Omental fat pad (tissue), 4 donors: ENCODE results near the gene DNAH7. TPM values are rescaled to one million over a fixed set of nuclear protein-coding genes. Genes with fewer than 3 reads are reported as not detected.

ENCODE experiments used
- ATAC-seq: fragments of 150-250 bp; one replicate; pipeline ENCODE4 v1.9.1; 2016; ENCODE audit warnings: mild to moderate bottlenecking, moderate library complexity; ENCODE audit not compliant: low FRiP score
- DNase-seq: peaks from one replicate; pipeline ENCODE4 v3.0.0-alpha.2; 2019; ENCODE audit warnings: low spot score
- total RNA-seq, 4 donors: library from RNA; depleted of rRNA; stranded (reverse); fragments of >200 nt; gene quantifications; one replicate each; pipeline ENCODE4 v1.1.0, GENCODE V29; 2016
- TF ChIP-seq, protein P1 (sequence below), 3 donors: fragments of 450-650 bp; IDR thresholded peaks; one replicate each; pipeline ENCODE4 v1.5.1; 2016 to 2017; ENCODE audit warnings: antibody characterized with exemption in 3 of 3, mild to moderate bottlenecking in 3 of 3, moderate library complexity in 2 of 3

The DNAH7 gene
- total RNA-seq, 4 donors from 2014 or later, result 0.16 to 3.6 (median 1.4) TPM

DNA sequence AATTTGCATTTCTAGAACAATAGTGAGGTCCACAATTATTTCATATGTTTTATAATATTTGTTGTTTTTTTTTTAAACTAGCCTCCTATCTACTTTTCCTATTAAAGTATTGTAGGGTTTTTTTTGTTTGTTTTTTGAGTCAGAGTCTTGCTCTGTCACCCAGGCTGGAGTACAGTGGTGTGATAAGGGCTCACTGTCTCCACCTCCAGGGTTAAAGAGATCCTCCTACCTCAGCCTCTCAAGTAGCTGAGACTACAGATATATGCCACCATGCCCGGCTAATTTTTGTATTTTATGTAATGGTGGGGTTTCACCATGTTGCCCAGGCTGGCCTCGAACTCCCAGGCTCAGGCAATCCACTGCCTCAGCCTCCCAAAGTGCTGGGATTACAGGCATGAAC, 289.1 kb downstream of the DNAH7 start:
- ATAC-seq (no peak), DNase-seq (no peak)
- TF ChIP-seq, protein P1, sequence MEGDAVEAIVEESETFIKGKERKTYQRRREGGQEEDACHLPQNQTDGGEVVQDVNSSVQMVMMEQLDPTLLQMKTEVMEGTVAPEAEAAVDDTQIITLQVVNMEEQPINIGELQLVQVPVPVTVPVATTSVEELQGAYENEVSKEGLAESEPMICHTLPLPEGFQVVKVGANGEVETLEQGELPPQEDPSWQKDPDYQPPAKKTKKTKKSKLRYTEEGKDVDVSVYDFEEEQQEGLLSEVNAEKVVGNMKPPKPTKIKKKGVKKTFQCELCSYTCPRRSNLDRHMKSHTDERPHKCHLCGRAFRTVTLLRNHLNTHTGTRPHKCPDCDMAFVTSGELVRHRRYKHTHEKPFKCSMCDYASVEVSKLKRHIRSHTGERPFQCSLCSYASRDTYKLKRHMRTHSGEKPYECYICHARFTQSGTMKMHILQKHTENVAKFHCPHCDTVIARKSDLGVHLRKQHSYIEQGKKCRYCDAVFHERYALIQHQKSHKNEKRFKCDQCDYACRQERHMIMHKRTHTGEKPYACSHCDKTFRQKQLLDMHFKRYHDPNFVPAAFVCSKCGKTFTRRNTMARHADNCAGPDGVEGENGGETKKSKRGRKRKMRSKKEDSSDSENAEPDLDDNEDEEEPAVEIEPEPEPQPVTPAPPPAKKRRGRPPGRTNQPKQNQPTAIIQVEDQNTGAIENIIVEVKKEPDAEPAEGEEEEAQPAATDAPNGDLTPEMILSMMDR (IDR thresholded peaks at IDR 0.05), result no peak

DNA sequence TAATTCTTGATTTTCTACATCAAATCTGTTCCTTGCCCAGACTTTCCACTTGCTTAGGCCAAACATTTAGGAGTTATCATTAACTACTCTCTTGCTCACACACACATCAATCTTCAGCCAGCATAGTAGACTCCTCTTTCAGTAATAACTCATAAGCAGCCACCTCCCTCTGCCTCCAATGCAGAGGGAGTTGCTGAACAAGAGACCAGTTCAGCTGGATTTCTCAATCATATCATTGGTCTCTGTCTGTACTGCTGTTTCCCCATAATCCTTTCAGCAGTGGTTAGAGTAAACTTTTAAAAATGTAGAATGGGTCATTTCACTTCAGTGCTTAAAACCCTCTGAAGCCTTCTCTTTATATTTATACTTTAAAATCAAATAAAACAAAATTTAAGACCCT, 298.7 kb downstream of the DNAH7 start:
- TF ChIP-seq, protein P1 (IDR thresholded peaks at IDR 0.05), result no peak
- ATAC-seq, result no peak
- no peak for DNase-seq

DNA sequence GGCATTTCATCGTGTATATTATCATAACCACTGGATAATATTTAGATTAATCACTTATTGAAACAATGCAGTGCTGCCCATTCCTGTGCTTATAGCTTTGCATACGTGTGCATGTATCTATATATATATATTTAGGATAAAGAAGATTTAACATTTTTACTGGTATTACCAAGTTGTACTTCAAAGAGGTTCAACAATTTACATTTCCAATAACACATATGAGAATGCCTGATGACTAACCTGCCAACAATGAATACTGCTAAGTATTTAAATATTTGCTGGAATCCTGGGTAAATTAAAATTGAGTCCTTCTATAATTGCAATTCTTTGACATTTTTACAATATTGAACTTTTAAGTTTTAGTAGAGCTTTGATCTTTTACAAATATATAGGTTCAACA, 300.2 kb downstream of the DNAH7 start:
- TF ChIP-seq, protein P1 (IDR thresholded peaks at IDR 0.05), result no peak
- ATAC-seq (no peak), DNase-seq (no peak)

DNA sequence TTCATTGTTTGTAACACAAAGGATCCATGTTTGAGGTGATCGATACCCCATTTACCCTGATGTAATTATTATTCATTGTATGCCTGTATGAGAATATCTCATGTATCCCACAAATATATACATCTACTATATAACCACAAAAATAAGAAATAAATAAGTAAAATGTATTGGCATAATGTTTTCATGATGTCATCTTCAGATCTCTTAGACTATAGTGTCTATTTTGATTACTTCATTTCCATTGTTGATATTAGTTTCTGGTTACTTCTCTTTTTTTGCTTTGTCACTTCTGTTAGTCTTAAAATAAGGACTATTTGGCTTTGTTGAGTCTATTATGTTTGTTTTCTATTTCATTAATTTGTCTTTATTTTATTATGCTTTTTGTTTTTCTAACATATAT, 301.9 kb downstream of the DNAH7 start:
- TF ChIP-seq, protein P1 (IDR thresholded peaks at IDR 0.05), result no peak
- no peak for ATAC-seq
- no peak for DNase-seq

DNA sequence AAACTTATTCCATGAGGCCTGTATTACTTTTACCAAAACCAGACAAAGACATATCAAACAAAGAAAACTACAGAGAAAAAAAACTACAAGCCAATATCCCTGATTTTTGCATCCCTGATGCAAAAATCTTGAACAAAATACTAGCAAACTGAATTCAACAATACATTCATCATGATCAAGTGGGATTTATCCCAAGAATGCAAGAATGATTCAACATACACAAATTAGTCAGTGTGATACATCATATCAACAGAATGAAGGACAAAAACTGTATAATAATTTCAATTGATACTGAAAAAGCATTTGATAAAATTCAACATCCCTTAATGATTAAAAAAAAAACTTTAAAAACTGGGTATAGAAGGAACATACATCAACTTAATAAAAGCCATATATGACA, 304.8 kb downstream of the DNAH7 start:
- ATAC-seq, result no peak
- TF ChIP-seq, protein P1 (IDR thresholded peaks at IDR 0.05), result no peak
- DNase-seq, result no peak

DNA sequence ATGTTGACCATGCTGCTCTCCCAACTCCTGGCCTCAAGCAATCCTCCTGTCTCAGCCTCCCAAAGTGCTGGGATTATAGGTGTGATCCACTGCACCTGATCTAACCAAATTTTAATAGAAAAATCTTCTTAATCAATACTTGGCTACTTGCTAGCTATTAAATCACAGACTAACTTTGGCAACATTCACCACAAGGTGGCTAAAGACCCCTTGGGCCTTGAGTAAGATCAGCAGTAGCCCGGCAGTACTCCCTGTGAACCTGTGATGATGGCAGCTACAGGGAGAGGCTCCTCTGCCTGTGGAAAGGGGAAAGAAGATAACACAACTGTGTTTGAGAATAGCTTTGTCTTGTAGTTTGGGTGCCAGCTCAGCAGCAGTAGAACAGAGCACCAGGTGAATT, 308.8 kb downstream of the DNAH7 start:
- ATAC-seq (no peak), DNase-seq (no peak)
- TF ChIP-seq, protein P1 (IDR thresholded peaks at IDR 0.05), result no peak

DNA sequence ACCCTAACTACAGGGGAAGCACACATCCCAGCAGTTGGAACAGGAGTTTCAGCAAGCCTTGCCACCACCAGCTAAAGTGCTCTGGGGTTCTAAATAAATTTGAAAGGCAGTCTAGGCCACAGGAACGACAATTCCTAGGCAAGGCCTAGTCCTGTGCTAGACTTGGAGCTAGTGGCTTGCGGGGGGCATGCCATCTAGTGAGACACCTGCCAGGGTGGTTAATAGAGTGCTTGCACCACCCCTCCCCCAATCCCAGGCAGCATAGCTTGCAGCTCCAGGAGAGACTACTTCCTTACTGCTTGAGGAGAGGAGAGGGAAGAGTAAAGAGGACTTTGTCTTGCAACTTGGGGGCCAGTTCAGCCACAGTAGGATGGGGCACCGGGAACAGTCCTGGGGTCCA, 309.8 kb downstream of the DNAH7 start:
- TF ChIP-seq, protein P1 (IDR thresholded peaks at IDR 0.05), result no peak
- no peak for ATAC-seq
- no peak for DNase-seq
